GM12878 (cell line): ENCODE measurements around the gene ANKRD26. TPM values are rescaled to one million over a fixed set of nuclear protein-coding genes. Genes with fewer than 3 reads are reported as not detected.

Experiments used
- ATAC-seq: fragments of 200-7000 bp; cut with Tn5 transposase; 3 replicates; pipeline ENCODE4 v1.9.1; 2020; ENCODE audit warnings: mild to moderate bottlenecking, moderate library complexity
- BruUV-seq: library from RNA; stranded (reverse); fragments of 400-500 nt; replicated peaks from 2 replicates; lab custom pipeline; 2021; lab: Mats Ljungman, UMichigan
- CTCF ChIA-PET: fragments of 300-600 bp; sonication (Branson Sonifier 250); formaldehyde crosslinking; extraction: SDS; loops from one replicate; lab custom pipeline; 2021; ENCODE audit warnings: inconsistent platforms; lab: Yijun Ruan, JAX
- POLR2A ChIA-PET: fragments of 350-600 bp; formaldehyde crosslinking; extraction: SDS; loops from one replicate; lab custom pipeline; 2021; ENCODE audit warnings: inconsistent platforms; lab: Charles Lee
- RAD21 ChIA-PET: fragments of 300-600 bp; sonication (Branson Sonifier 250); formaldehyde crosslinking; loops from one replicate; lab custom pipeline; 2023; ENCODE audit warnings: antibody characterized with exemption; ENCODE audit not compliant: unreplicated experiment; lab: Charles Lee
- SMC1A ChIA-PET: fragments of 300-600 bp; sonication (Branson Sonifier 250); formaldehyde crosslinking; loops from one replicate; lab custom pipeline; 2023; ENCODE audit not compliant: unreplicated experiment, uncharacterized antibody; lab: Charles Lee
- DNase-seq: peaks from one replicate; pipeline ENCODE4 v3.0.0-alpha.2; 2011; ENCODE audit warnings: low read depth, low spot score
- FAIRE-seq: peaks from 3 replicates; lab custom pipeline; 2011; peaks lifted over from hg19 to GRCh38; lab: Jason Lieb, UNC
- H2AFZ ChIP-seq: 2 replicates; pipeline ENCODE4 v1.6.0; 2011; ENCODE audit warnings: low read depth, low read length, control low read depth; ENCODE audit not compliant: control insufficient read depth
- H3K27ac ChIP-seq: 2 replicates; pipeline ENCODE4 v1.5.1; 2011; ENCODE audit warnings: control low read depth; ENCODE audit not compliant: control insufficient read depth, insufficient read depth
- H3K27me3 ChIP-seq, 2 experiments: replicated peaks in 1 of 2; 2 replicates each; pipeline versions ENCODE4 v1.6.0 to v1.6.1; 2011; ENCODE audit warnings: low read length in 1 of 2; ENCODE audit not compliant: control insufficient read depth in 2 of 2, insufficient read depth in 2 of 2
- H3K36me3 ChIP-seq, 2 experiments: 2 replicates each; pipeline ENCODE4 v1.5.1; 2011; ENCODE audit warnings: low read length in 1 of 2; ENCODE audit not compliant: control insufficient read depth in 2 of 2, insufficient read depth in 2 of 2
- H3K4me1 ChIP-seq: 2 replicates; pipeline ENCODE4 v1.6.1; 2011; ENCODE audit warnings: mild to moderate bottlenecking, low read length, moderate library complexity, mixed read lengths; ENCODE audit not compliant: control insufficient read depth, insufficient read depth
- H3K4me2 ChIP-seq: 2 replicates; pipeline ENCODE4 v1.6.0; 2011; ENCODE audit warnings: control low read depth; ENCODE audit not compliant: control insufficient read depth, insufficient read depth
- H3K4me3 ChIP-seq: fragments of 200-600 bp; sonication (generic); 2 replicates; pipeline ENCODE4 v1.5.1; 2016
- H3K79me2 ChIP-seq: 2 replicates; pipeline ENCODE4 v1.6.0; 2011; ENCODE audit warnings: low read length; ENCODE audit not compliant: control insufficient read depth, insufficient read depth
- H3K9ac ChIP-seq: 2 replicates; pipeline ENCODE4 v1.8.0; 2011; ENCODE audit warnings: low read length, control low read depth, mixed read lengths; ENCODE audit not compliant: control insufficient read depth, insufficient read depth
- H3K9me3 ChIP-seq: replicated peaks from 3 replicates; pipeline ENCODE4 v1.5.1; 2011; ENCODE audit warnings: mild to moderate bottlenecking, low read length; ENCODE audit not compliant: control insufficient read depth, insufficient read depth
- H4K20me1 ChIP-seq: 2 replicates; pipeline ENCODE4 v1.6.0; 2011; ENCODE audit not compliant: control insufficient read depth, insufficient read depth
- CREM ChIP-seq: IDR thresholded peaks from 2 replicates; pipeline ENCODE4 v1.6.1; 2014; ENCODE audit warnings: antibody characterized with exemption, low read depth
- EED ChIP-seq: sonication (generic); IDR thresholded peaks from 2 replicates; pipeline ENCODE4 v1.6.1; 2016; ENCODE audit warnings: antibody characterized with exemption, low read depth
- ETV6 ChIP-seq, 2 experiments: fragments of 450-650 bp in 1 of 2; IDR thresholded peaks in 1 of 2; conservative IDR thresholded peaks in 1 of 2; 2 replicates each; pipeline ENCODE4 v1.6.1; 2014; ENCODE audit warnings: antibody characterized with exemption in 1 of 2, borderline replicate concordance in 1 of 2, low read depth in 1 of 2, mild to moderate bottlenecking in 1 of 2, moderate library complexity in 1 of 2
- FOXK2 ChIP-seq: fragments of 450-650 bp; IDR thresholded peaks from 2 replicates; pipeline ENCODE4 v1.6.1; 2017; ENCODE audit warnings: mild to moderate bottlenecking, moderate library complexity
- GATAD2B ChIP-seq: fragments of 450-650 bp; conservative IDR thresholded peaks from 2 replicates; pipeline ENCODE4 v1.6.1; 2017; ENCODE audit warnings: low read depth, mild to moderate bottlenecking, moderate library complexity
- IKZF1 ChIP-seq: fragments of 450-650 bp; conservative IDR thresholded peaks from 2 replicates; pipeline ENCODE4 v1.6.1; 2017; ENCODE audit warnings: antibody characterized with exemption, mild to moderate bottlenecking
- IKZF2 ChIP-seq, 2 experiments: fragments of 450-650 bp; IDR thresholded peaks; 2 replicates each; pipeline ENCODE4 v1.6.1; 2017; ENCODE audit warnings: mild to moderate bottlenecking in 2 of 2, moderate library complexity in 2 of 2
- IRF3 ChIP-seq: fragments of 450-650 bp; IDR thresholded peaks from 2 replicates; pipeline ENCODE4 v1.6.1; 2014; ENCODE audit warnings: mild to moderate bottlenecking
- IRF4 ChIP-seq: IDR thresholded peaks from 2 replicates; pipeline ENCODE4 v1.6.1; 2011; ENCODE audit warnings: low read depth, low read length
- JUNB ChIP-seq: IDR thresholded peaks from 2 replicates; pipeline ENCODE4 v1.6.1; 2016; ENCODE audit warnings: antibody characterized with exemption, mild to moderate bottlenecking
- NR2C1 ChIP-seq: fragments of 450-650 bp; IDR thresholded peaks from 2 replicates; pipeline ENCODE4 v1.6.1; 2017; ENCODE audit warnings: antibody characterized with exemption, mild to moderate bottlenecking, moderate library complexity
- PAX5 ChIP-seq: IDR thresholded peaks from 2 replicates; pipeline ENCODE4 v1.6.1; 2011; ENCODE audit warnings: low read depth, low read length, borderline replicate concordance
- PBX3 ChIP-seq: IDR thresholded peaks from 2 replicates; pipeline ENCODE4 v1.6.1; 2011; ENCODE audit warnings: mild to moderate bottlenecking, low read depth, low read length, moderate library complexity; ENCODE audit not compliant: insufficient replicate concordance
- RUNX3 ChIP-seq: IDR thresholded peaks from 2 replicates; pipeline ENCODE4 v1.6.1; 2012; ENCODE audit warnings: low read length, inconsistent platforms
- SIN3A ChIP-seq: IDR thresholded peaks from 2 replicates; pipeline ENCODE4 v1.6.1; 2012; ENCODE audit warnings: low read depth, low read length, improper control_type of control experiment
- SMC3 ChIP-seq: IDR thresholded peaks from 2 replicates; pipeline ENCODE4 v1.6.1; 2011; ENCODE audit warnings: low read length, improper control_type of control experiment, borderline replicate concordance
- SREBF1 ChIP-seq: IDR thresholded peaks from 2 replicates; pipeline ENCODE4 v1.6.1; 2012; ENCODE audit warnings: mild to moderate bottlenecking, low read length
- SREBF2 ChIP-seq: IDR thresholded peaks from 2 replicates; pipeline ENCODE4 v1.6.1; 2012; ENCODE audit warnings: mild to moderate bottlenecking, low read length
- SRF ChIP-seq, 2 experiments: IDR thresholded peaks; 2 replicates each; pipeline ENCODE4 v1.6.1; 2011; ENCODE audit warnings: low read depth in 2 of 2, low read length in 2 of 2, mild to moderate bottlenecking in 1 of 2, moderate library complexity in 1 of 2
- TCF7 ChIP-seq: IDR thresholded peaks from 2 replicates; pipeline ENCODE4 v1.6.1; 2014; ENCODE audit warnings: antibody characterized with exemption, borderline replicate concordance
- USF2 ChIP-seq: IDR thresholded peaks from 2 replicates; pipeline ENCODE4 v1.6.1; 2011; ENCODE audit warnings: low read depth, low read length, improper control_type of control experiment, borderline replicate concordance
- YY1 ChIP-seq: IDR thresholded peaks from 2 replicates; pipeline ENCODE4 v1.6.1; 2011; ENCODE audit warnings: low read depth, mild to moderate bottlenecking, low read length
- ZBED1 ChIP-seq: IDR thresholded peaks from 2 replicates; pipeline ENCODE4 v1.6.1; 2016; ENCODE audit warnings: borderline replicate concordance
- ZNF207 ChIP-seq: fragments of 450-650 bp; IDR thresholded peaks from 2 replicates; pipeline ENCODE4 v1.6.1; 2014; ENCODE audit warnings: antibody characterized with exemption, mild to moderate bottlenecking, borderline replicate concordance
- whole genome bisulfite sequencing: methylation state at CpG from one replicate; pipeline ENCODE4 v1.1.6; 2016; ENCODE audit warnings: low lambda C conversion rate; ENCODE audit not compliant: insufficient replicate concordance, insufficient coverage; ENCODE audit errors: missing lambda C conversion rate; 5-methylcytosine and 5-hydroxymethylcytosine counted together
- in situ Hi-C: fragments of 300-500 bp; cut with MboI; formaldehyde crosslinking; loops from 9 replicates; pipeline ENCODE4 v1.14.3; 2018; ENCODE audit warnings: mixed read lengths
- intact Hi-C: fragments of 100-400 bp; cut with micrococcal nuclease; formaldehyde crosslinking; loops from one replicate; pipeline ENCODE4 v1.14.2; 2022; ENCODE audit not compliant: unreplicated experiment
- polyA plus RNA-seq, 11 experiments: library from polyadenylated mRNA; depleted of rRNA in 4 of 11; unstranded in 6 of 11; stranded (reverse) in 5 of 11; fragments of >200 nt; fragmentation: Nextera tagmentation in 4 of 11; fragmentation: Illumina TruSeq in 1 of 11; extraction: Ambion mirVana in 4 of 11; extraction: Trizol in 1 of 11; gene quantifications; 1 replicate in 1 of 11; 2 replicates in 10 of 11; pipeline versions ENCODE4 v1.2.1 to v1.2.3, GENCODE V29; 2011 to 2016; ENCODE audit warnings: inconsistent platforms in 2 of 11, missing spikeins in 2 of 11, low read depth in 1 of 11
- total RNA-seq, 4 experiments: library from RNA; depleted of rRNA in 3 of 4; stranded (reverse); fragments of >200 nt in 3 of 4; fragmentation: Illumina TruSeq in 1 of 4; extraction: Trizol in 1 of 4; gene quantifications; 2 replicates each; pipeline versions ENCODE4 v1.2.1 to v1.2.3, GENCODE V29; 2013 to 2021

Gene ANKRD26
- total and polyA plus RNA-seq, 10 of the 15 experiments (the other 5 are each of a cell fraction or from before 2014, with no cell fraction given), result 2.3 to 12.0 (median 5.1) TPM

- no peaks in the 10 kb centered on the region for H3K9me3 ChIP-seq
- intact Hi-C loops (loop anchor here (2.0 kb wide), 1 partner anchor 131 kb away; the partner anchor contains the start of gene ANKRD26), in situ Hi-C loops (no loop called here)
- peak overlapping the region; percentile 59 for H3K4me2 ChIP-seq
- 36% methylated on average over 6 of the region's 6 CpGs for WGBS
- FAIRE-seq (peak; percentile 91), DNase-seq (peak; percentile 75), ATAC-seq (peak; percentile 89)
- H3K27ac ChIP-seq, result peak overlapping the region; percentile 62
- RAD21 ChIA-PET, result no interaction called here
- no peaks in the 10 kb centered on the region for H3K79me2 ChIP-seq
- no TSS peak for BruUV-seq
- H3K9ac ChIP-seq, result no peak overlapping the region
- H2AFZ ChIP-seq, result no peak overlapping the region
- H3K4me1 ChIP-seq, result peaks cover 29% of the 10 kb centered on the region
- peak overlapping the region; percentile 26; the same call in 1 of the 2 replicates for H3K4me3 ChIP-seq
- SMC1A ChIA-PET, result no interaction called here
- H3K27me3 ChIP-seq, result no peaks in the 10 kb centered on the region
- CTCF ChIA-PET, result no interaction called here
- H3K36me3 ChIP-seq, result no peaks in the 10 kb centered on the region
- POLR2A ChIA-PET, result interaction anchor here (1.5 kb wide), 1 partner anchor 10 kb away, joined by 3 read pairs; no protein-coding TSS in a partner anchor
- no peaks in the 10 kb centered on the region for H4K20me1 ChIP-seq
- TF ChIP-seq ZBED1 (no peak), IKZF2 (IDR thresholded peaks at IDR 0.05) (peak; percentile 78 to 79), RUNX3 (peak; percentile 96), TCF7 (0 out of 2 replicates have a peak, but pooled peaks have one; percentile 43), GATAD2B (0 out of 2 replicates have a peak, but pooled peaks have one; percentile 38), PAX5 (peak; percentile 80; the same call in 1 of the 2 replicates), SREBF1 (no peak), PBX3 (peak; percentile 24), CREM (peak; percentile 29; the same call in 1 of the 2 replicates), ETV6 (conservative IDR thresholded peaks at IDR 0.05 in 1 of 2, IDR thresholded peaks at IDR 0.05 in 1 of 2; ENCODE audit: borderline replicate concordance in 1 of 2, low read depth in 1 of 2) (peak in 1 of 2 experiments; percentile 65; a peak in 2 of 4 replicates), YY1 (no peak), JUNB (peak; percentile 73), IKZF1 (peak; percentile 70), SRF (IDR thresholded peaks at IDR 0.05; ENCODE audit: low read depth in 2 of 2, low read length in 2 of 2) (no peak), IRF3 (no peak), NR2C1 (no peak), USF2 (no peak), ZNF207 (no peak), EED (peak; percentile 82), FOXK2 (no peak), SIN3A (no peak), IRF4 (peak; percentile 69; the same call in 1 of the 2 replicates), SMC3 (no peak), SREBF2 (no peak)
Measured at GRCh38 chr10:26969145-26969926, 131.0 kb downstream of the ANKRD26 start.
